ENCODE results near the gene LY6G6C.

GRCh38 chr6:31742894-31743293 is 21.3 kb upstream of the LY6G6C start:
- no peak for TF ChIP-seq CTCF (IDR thresholded peaks at IDR 0.05)
- no peak for TF ChIP-seq POLR2A (IDR thresholded peaks at IDR 0.05)
